B cell (primary cell): ENCODE measurements around the gene VPS39. TPM values are rescaled to one million over a fixed set of nuclear protein-coding genes. Genes with fewer than 3 reads are reported as not detected.

Experiments used
- ATAC-seq: fragments of 200-7000 bp; cut with Tn5 transposase; one replicate; pipeline ENCODE4 v1.10.0; 2021; ENCODE audit warnings: low read depth, mild to moderate bottlenecking, moderate number of reproducible peaks, moderate library complexity
- CTCF ChIA-PET: fragments of 350-600 bp; sonication (Branson Sonifier 250); formaldehyde crosslinking; loops from one replicate; lab custom pipeline; 2021; ENCODE audit warnings: antibody characterized with exemption, inconsistent platforms; lab: Charles Lee
- POLR2A ChIA-PET: fragments of 350-600 bp; sonication (Branson Sonifier 250); formaldehyde crosslinking; loops from one replicate; lab custom pipeline; 2021; ENCODE audit warnings: antibody characterized with exemption; lab: Charles Lee
- DNase-seq: peaks from one replicate; pipeline ENCODE4 v3.0.0; 2013
- H2AFZ ChIP-seq: 2 replicates; pipeline ENCODE4 v1.6.1; 2012; ENCODE audit warnings: mild to moderate bottlenecking, low read depth, low read length; ENCODE audit not compliant: insufficient read depth, poor library complexity, severe bottlenecking
- H3K27ac ChIP-seq, 2 donors: 1 replicate in 1 of 2; 2 replicates in 1 of 2; pipeline ENCODE4 v1.5.1; 2012 to 2013; ENCODE audit warnings: low read length in 2 of 2, mild to moderate bottlenecking in 2 of 2, moderate library complexity in 1 of 2
- H3K27me3 ChIP-seq, 4 experiments: fragments of 200-600 bp in 1 of 4; sonication (generic) in 1 of 4; replicated peaks in 1 of 4; 1 replicate in 2 of 4; 2 replicates in 2 of 4; pipeline versions ENCODE4 v1.6.1 to v1.7.0; 2013 to 2016; ENCODE audit warnings: low read length in 3 of 4, mild to moderate bottlenecking in 2 of 4, mixed read lengths in 1 of 4, moderate library complexity in 1 of 4; ENCODE audit not compliant: insufficient read depth in 4 of 4, control insufficient read depth in 3 of 4; ENCODE audit errors: control extremely low read depth in 1 of 4
- H3K36me3 ChIP-seq, 2 experiments: replicated peaks in 1 of 2; 1 replicate in 1 of 2; 2 replicates in 1 of 2; pipeline versions ENCODE4 v1.6.1 to v1.7.1; 2013; ENCODE audit warnings: low read length in 1 of 2; ENCODE audit not compliant: insufficient read depth in 2 of 2, control insufficient read depth in 1 of 2; ENCODE audit errors: control extremely low read depth in 1 of 2, extremely low read depth in 1 of 2
- H3K4me1 ChIP-seq, 2 donors: fragments of 200-600 bp in 1 of 2; sonication (generic) in 1 of 2; 1 replicate in 1 of 2; 2 replicates in 1 of 2; pipeline versions ENCODE4 v1.5.1 to v1.6.1; 2013 to 2017; ENCODE audit warnings: low read length in 2 of 2; ENCODE audit not compliant: control insufficient read depth in 2 of 2, insufficient read depth in 2 of 2
- H3K4me2 ChIP-seq: replicated peaks from 2 replicates; pipeline ENCODE3; 2012; ENCODE audit warnings: mild to moderate bottlenecking, low read depth, low read length; ENCODE audit not compliant: poor library complexity, severe bottlenecking
- H3K4me3 ChIP-seq, 5 experiments: fragments of 200-600 bp in 1 of 5; sonication (generic) in 1 of 5; 1 replicate in 3 of 5; 2 replicates in 2 of 5; pipeline versions ENCODE4 v1.5.1 to v1.7.0; 2011 to 2016; ENCODE audit warnings: low read length in 4 of 5, mild to moderate bottlenecking in 4 of 5, low read depth in 2 of 5, control low read depth in 1 of 5, moderate library complexity in 1 of 5; ENCODE audit not compliant: insufficient read depth in 1 of 5; ENCODE audit errors: control extremely low read depth in 1 of 5, extremely low read depth in 1 of 5
- H3K79me2 ChIP-seq: fragments of 200-600 bp; sonication (generic); one replicate; pipeline ENCODE4 v1.6.0; 2016; ENCODE audit warnings: low read length; ENCODE audit not compliant: control insufficient read depth, insufficient read depth
- H3K9ac ChIP-seq: fragments of 200-600 bp; sonication (generic); 2 replicates; pipeline ENCODE4 v1.6.1; 2017; ENCODE audit warnings: mild to moderate bottlenecking, low read length, moderate library complexity
- H3K9me3 ChIP-seq, 3 donors: one replicate each; pipeline versions ENCODE4 v1.6.1 to v1.7.1; 2013; ENCODE audit warnings: low read length in 2 of 3; ENCODE audit not compliant: control insufficient read depth in 2 of 3, insufficient read depth in 1 of 3; ENCODE audit errors: control extremely low read depth in 1 of 3
- H4K20me1 ChIP-seq: 2 replicates; pipeline ENCODE4 v1.6.0; 2012; ENCODE audit warnings: mild to moderate bottlenecking, low read length; ENCODE audit not compliant: insufficient read depth, control insufficient read depth, poor library complexity, severe bottlenecking
- H3K27ac Mint-ChIP-seq: one replicate; pipeline ENCODE4 v1.8.0; 2021; ENCODE audit warnings: mixed read lengths
- H3K27me3 Mint-ChIP-seq: one replicate; pipeline ENCODE4 v1.8.0; 2021; ENCODE audit warnings: mixed read lengths
- H3K4me1 Mint-ChIP-seq: one replicate; pipeline ENCODE4 v1.8.0; 2021; ENCODE audit warnings: mixed read lengths
- H3K4me3 Mint-ChIP-seq: one replicate; pipeline ENCODE4 v1.8.0; 2021; ENCODE audit warnings: mixed read lengths
- H3K9me3 Mint-ChIP-seq: one replicate; pipeline ENCODE4 v1.8.0; 2022; ENCODE audit warnings: mixed read lengths; ENCODE audit not compliant: insufficient read depth
- CTCF ChIP-seq: fragments of 200-600 bp; IDR thresholded peaks from one replicate; pipeline ENCODE4 v1.8.0; 2022; ENCODE audit warnings: antibody characterized with exemption, mild to moderate bottlenecking
- EZH2 ChIP-seq: IDR thresholded peaks from 2 replicates; pipeline ENCODE4 v1.6.1; 2012; ENCODE audit warnings: borderline replicate concordance, low read depth, mild to moderate bottlenecking, moderate library complexity, low read length; ENCODE audit not compliant: insufficient read depth, poor library complexity, severe bottlenecking
- WGBS: methylation state at CpG from one replicate; pipeline ENCODE4 v1.1.5; 2013; ENCODE audit warnings: missing lambda C conversion rate; ENCODE audit not compliant: insufficient coverage; 5-methylcytosine and 5-hydroxymethylcytosine counted together
- intact Hi-C: fragments of 100-400 bp; cut with micrococcal nuclease; formaldehyde crosslinking; loops from one replicate; pipeline ENCODE4 v1.10.0; 2022
- polyA plus RNA-seq: library from polyadenylated mRNA; depleted of rRNA; stranded (reverse); fragments of >200 nt; gene quantifications from 2 replicates; pipeline ENCODE4 v1.2.3, GENCODE V29; 2012
- total RNA-seq, 2 donors: library from RNA; stranded (reverse); fragments of 120-200 nt in 1 of 2; gene quantifications; 1 replicate in 1 of 2; 2 replicates in 1 of 2; pipeline versions ENCODE4 v1.2.3 to v1.2.4, GENCODE V29; 2013 to 2022

Gene VPS39
- total and polyA plus RNA-seq, 2 donors (not counting 1 experiment from before 2014, with no cell fraction given): 82.8 to 145 TPM

GRCh38 chr15:42149493-42150218 is 58.4 kb downstream of the VPS39 start:
- H4K20me1 ChIP-seq: no peaks in the 10 kb centered on the region
- POLR2A ChIA-PET: interaction anchor here (0.6 kb wide), 1 partner anchor 1387 kb away, joined by 12 read pairs; no protein-coding TSS in a partner anchor

More at GRCh38 chr15:42149493-42150218, 58.4 kb downstream of the VPS39 start:
- Histone ChIP-seq H2AFZ (no peak overlapping the region), H3K9ac (no peak overlapping the region), H3K27me3 (peaks cover 0 to 4% (median 0%) of the 10 kb centered on the region in 4 experiments), H3K9me3 (no peaks in the 10 kb centered on the region), H3K4me1 (no peaks in the 10 kb centered on the region), H3K79me2 (no peaks in the 10 kb centered on the region), H3K4me3 (no peak overlapping the region), H3K4me2 (no peak overlapping the region), H3K27ac (no peak overlapping the region), H3K36me3 (no peaks in the 10 kb centered on the region)
- 86% methylated on average over 10 of the region's 14 CpGs for WGBS
- no peak for DNase-seq
- Mint-ChIP-seq H3K9me3 (no peaks in the 10 kb centered on the region), H3K4me3 (no peak overlapping the region), H3K27me3 (peaks cover 4% of the 10 kb centered on the region), H3K4me1 (no peaks in the 10 kb centered on the region), H3K27ac (no peak overlapping the region)
- CTCF ChIA-PET: no interaction called here
- no peak for ATAC-seq
- no peak for TF ChIP-seq EZH2
- TF ChIP-seq CTCF: no peak
- intact Hi-C loops: no loop called here
